Measurements from ENCODE around the gene SRPK2. TPM values are rescaled to one million over a fixed set of nuclear protein-coding genes. Genes with fewer than 3 reads are reported as not detected.

Gene SRPK2
- total RNA-seq, 1 experiment from 2014 or later = 50.5 TPM

DNA sequence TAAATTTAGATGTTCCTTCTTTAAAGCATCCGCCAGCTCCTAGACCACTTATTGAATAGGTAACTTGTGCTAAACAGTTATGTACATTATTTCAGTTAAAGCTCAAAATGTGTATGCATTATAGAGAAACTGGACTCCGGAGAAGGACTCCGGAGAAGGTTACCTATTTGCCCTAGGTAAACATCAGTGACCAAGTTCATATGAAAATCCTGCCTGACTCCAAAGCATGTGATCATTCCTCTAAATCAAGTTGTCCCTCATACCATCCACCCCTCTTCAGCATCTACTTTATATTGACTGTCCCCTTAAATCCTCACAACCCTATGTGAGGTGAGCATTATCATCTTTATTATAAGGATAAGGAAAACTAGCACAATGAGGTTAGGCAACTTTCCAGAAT is 147.5 kb downstream of the SRPK2 start (continued):
- TF ChIP-seq, protein P1, sequence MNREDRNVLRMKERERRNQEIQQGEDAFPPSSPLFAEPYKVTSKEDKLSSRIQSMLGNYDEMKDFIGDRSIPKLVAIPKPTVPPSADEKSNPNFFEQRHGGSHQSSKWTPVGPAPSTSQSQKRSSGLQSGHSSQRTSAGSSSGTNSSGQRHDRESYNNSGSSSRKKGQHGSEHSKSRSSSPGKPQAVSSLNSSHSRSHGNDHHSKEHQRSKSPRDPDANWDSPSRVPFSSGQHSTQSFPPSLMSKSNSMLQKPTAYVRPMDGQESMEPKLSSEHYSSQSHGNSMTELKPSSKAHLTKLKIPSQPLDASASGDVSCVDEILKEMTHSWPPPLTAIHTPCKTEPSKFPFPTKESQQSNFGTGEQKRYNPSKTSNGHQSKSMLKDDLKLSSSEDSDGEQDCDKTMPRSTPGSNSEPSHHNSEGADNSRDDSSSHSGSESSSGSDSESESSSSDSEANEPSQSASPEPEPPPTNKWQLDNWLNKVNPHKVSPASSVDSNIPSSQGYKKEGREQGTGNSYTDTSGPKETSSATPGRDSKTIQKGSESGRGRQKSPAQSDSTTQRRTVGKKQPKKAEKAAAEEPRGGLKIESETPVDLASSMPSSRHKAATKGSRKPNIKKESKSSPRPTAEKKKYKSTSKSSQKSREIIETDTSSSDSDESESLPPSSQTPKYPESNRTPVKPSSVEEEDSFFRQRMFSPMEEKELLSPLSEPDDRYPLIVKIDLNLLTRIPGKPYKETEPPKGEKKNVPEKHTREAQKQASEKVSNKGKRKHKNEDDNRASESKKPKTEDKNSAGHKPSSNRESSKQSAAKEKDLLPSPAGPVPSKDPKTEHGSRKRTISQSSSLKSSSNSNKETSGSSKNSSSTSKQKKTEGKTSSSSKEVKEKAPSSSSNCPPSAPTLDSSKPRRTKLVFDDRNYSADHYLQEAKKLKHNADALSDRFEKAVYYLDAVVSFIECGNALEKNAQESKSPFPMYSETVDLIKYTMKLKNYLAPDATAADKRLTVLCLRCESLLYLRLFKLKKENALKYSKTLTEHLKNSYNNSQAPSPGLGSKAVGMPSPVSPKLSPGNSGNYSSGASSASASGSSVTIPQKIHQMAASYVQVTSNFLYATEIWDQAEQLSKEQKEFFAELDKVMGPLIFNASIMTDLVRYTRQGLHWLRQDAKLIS (CRISPR knock-in tag; IDR thresholded peaks at IDR 0.05; ENCODE audit: borderline replicate concordance) = no peak
- TF ChIP-seq, protein P2, sequence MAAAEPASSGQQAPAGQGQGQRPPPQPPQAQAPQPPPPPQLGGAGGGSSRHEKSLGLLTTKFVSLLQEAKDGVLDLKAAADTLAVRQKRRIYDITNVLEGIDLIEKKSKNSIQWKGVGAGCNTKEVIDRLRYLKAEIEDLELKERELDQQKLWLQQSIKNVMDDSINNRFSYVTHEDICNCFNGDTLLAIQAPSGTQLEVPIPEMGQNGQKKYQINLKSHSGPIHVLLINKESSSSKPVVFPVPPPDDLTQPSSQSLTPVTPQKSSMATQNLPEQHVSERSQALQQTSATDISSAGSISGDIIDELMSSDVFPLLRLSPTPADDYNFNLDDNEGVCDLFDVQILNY (CRISPR knock-in tag; IDR thresholded peaks at IDR 0.05) = no peak
- TF ChIP-seq, protein P3, sequence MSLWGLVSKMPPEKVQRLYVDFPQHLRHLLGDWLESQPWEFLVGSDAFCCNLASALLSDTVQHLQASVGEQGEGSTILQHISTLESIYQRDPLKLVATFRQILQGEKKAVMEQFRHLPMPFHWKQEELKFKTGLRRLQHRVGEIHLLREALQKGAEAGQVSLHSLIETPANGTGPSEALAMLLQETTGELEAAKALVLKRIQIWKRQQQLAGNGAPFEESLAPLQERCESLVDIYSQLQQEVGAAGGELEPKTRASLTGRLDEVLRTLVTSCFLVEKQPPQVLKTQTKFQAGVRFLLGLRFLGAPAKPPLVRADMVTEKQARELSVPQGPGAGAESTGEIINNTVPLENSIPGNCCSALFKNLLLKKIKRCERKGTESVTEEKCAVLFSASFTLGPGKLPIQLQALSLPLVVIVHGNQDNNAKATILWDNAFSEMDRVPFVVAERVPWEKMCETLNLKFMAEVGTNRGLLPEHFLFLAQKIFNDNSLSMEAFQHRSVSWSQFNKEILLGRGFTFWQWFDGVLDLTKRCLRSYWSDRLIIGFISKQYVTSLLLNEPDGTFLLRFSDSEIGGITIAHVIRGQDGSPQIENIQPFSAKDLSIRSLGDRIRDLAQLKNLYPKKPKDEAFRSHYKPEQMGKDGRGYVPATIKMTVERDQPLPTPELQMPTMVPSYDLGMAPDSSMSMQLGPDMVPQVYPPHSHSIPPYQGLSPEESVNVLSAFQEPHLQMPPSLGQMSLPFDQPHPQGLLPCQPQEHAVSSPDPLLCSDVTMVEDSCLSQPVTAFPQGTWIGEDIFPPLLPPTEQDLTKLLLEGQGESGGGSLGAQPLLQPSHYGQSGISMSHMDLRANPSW (CRISPR knock-in tag; conservative IDR thresholded peaks at IDR 0.05; ENCODE audit: low read depth) = no peak
- TF ChIP-seq, protein P4, sequence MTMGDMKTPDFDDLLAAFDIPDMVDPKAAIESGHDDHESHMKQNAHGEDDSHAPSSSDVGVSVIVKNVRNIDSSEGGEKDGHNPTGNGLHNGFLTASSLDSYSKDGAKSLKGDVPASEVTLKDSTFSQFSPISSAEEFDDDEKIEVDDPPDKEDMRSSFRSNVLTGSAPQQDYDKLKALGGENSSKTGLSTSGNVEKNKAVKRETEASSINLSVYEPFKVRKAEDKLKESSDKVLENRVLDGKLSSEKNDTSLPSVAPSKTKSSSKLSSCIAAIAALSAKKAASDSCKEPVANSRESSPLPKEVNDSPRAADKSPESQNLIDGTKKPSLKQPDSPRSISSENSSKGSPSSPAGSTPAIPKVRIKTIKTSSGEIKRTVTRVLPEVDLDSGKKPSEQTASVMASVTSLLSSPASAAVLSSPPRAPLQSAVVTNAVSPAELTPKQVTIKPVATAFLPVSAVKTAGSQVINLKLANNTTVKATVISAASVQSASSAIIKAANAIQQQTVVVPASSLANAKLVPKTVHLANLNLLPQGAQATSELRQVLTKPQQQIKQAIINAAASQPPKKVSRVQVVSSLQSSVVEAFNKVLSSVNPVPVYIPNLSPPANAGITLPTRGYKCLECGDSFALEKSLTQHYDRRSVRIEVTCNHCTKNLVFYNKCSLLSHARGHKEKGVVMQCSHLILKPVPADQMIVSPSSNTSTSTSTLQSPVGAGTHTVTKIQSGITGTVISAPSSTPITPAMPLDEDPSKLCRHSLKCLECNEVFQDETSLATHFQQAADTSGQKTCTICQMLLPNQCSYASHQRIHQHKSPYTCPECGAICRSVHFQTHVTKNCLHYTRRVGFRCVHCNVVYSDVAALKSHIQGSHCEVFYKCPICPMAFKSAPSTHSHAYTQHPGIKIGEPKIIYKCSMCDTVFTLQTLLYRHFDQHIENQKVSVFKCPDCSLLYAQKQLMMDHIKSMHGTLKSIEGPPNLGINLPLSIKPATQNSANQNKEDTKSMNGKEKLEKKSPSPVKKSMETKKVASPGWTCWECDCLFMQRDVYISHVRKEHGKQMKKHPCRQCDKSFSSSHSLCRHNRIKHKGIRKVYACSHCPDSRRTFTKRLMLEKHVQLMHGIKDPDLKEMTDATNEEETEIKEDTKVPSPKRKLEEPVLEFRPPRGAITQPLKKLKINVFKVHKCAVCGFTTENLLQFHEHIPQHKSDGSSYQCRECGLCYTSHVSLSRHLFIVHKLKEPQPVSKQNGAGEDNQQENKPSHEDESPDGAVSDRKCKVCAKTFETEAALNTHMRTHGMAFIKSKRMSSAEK (CRISPR knock-in tag; IDR thresholded peaks at IDR 0.05; ENCODE audit: borderline replicate concordance) = no peak
- no peak for TF ChIP-seq NFE2L1 (CRISPR knock-in tag; IDR thresholded peaks at IDR 0.05)
- TF ChIP-seq HMGA2 (CRISPR knock-in tag; IDR thresholded peaks at IDR 0.05) = no peak
- TF ChIP-seq, protein P5, sequence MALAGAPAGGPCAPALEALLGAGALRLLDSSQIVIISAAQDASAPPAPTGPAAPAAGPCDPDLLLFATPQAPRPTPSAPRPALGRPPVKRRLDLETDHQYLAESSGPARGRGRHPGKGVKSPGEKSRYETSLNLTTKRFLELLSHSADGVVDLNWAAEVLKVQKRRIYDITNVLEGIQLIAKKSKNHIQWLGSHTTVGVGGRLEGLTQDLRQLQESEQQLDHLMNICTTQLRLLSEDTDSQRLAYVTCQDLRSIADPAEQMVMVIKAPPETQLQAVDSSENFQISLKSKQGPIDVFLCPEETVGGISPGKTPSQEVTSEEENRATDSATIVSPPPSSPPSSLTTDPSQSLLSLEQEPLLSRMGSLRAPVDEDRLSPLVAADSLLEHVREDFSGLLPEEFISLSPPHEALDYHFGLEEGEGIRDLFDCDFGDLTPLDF (CRISPR knock-in tag; IDR thresholded peaks at IDR 0.05) = no peak
- TF ChIP-seq, protein P6, sequence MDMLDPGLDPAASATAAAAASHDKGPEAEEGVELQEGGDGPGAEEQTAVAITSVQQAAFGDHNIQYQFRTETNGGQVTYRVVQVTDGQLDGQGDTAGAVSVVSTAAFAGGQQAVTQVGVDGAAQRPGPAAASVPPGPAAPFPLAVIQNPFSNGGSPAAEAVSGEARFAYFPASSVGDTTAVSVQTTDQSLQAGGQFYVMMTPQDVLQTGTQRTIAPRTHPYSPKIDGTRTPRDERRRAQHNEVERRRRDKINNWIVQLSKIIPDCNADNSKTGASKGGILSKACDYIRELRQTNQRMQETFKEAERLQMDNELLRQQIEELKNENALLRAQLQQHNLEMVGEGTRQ (CRISPR knock-in tag; IDR thresholded peaks at IDR 0.05) = no peak
- no peak for TF ChIP-seq JUN (CRISPR knock-in tag; IDR thresholded peaks at IDR 0.05)

DNA sequence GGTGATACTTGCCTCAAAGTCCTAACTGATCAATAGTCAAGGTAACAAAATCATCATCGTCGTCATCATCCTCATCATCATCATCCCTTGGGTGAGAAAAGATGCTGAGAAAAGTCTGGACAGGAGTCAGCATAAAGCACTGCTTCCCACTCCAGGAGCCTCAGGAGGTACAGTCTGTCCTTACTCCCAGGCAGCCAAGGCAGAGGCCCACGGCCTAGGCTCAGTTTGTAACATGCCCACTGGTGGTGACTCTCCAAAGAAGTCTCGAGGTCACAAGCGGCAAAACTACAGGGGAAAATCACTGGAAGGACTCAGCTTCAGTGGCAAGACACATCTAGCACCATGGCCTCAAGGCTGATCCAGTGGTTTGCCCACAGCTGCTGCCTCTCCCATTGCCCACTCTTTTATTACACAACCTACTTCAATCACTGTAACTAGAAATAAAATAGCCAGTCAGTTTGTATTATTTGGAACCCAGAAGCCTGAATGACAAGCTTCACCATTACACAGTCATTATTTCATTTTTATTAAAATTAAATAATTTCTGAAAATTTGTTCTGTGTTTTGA is 150.4 kb downstream of the SRPK2 start:
- no peaks in the 10 kb centered on the region for H3K27me3 Mint-ChIP-seq (ENCODE audit: low read depth)
- ChIA-PET POLR2A (no interaction called here), CTCF (interaction anchor here (1.0 kb wide), 1 partner anchor 136 kb away, joined by 4 read pairs; no protein-coding TSS in a partner anchor)
- no peaks in the 10 kb centered on the region for H3K9me3 Mint-ChIP-seq
- DNase-seq (ENCODE audit: low spot score) = no peak
- no peaks in the 10 kb centered on the region for H3K36me3 Mint-ChIP-seq
- H3K4me3 Mint-ChIP-seq = no peak overlapping the region
- ATAC-seq = no peak
- peaks cover 35% of the 10 kb centered on the region for H3K4me1 Mint-ChIP-seq
- peak overlapping the region; percentile 28; the same call in 1 of the 2 replicates for H3K27ac Mint-ChIP-seq
- TF ChIP-seq, protein P7, sequence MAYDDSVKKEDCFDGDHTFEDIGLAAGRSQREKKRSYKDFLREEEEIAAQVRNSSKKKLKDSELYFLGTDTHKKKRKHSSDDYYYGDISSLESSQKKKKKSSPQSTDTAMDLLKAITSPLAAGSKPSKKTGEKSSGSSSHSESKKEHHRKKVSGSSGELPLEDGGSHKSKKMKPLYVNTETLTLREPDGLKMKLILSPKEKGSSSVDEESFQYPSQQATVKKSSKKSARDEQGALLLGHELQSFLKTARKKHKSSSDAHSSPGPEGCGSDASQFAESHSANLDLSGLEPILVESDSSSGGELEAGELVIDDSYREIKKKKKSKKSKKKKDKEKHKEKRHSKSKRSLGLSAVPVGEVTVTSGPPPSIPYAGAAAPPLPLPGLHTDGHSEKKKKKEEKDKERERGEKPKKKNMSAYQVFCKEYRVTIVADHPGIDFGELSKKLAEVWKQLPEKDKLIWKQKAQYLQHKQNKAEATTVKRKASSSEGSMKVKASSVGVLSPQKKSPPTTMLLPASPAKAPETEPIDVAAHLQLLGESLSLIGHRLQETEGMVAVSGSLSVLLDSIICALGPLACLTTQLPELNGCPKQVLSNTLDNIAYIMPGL (CRISPR knock-in tag; IDR thresholded peaks at IDR 0.05) = no peak
- no peak for TF ChIP-seq EMX1 (CRISPR knock-in tag; IDR thresholded peaks at IDR 0.05)
- TF ChIP-seq, protein P8, sequence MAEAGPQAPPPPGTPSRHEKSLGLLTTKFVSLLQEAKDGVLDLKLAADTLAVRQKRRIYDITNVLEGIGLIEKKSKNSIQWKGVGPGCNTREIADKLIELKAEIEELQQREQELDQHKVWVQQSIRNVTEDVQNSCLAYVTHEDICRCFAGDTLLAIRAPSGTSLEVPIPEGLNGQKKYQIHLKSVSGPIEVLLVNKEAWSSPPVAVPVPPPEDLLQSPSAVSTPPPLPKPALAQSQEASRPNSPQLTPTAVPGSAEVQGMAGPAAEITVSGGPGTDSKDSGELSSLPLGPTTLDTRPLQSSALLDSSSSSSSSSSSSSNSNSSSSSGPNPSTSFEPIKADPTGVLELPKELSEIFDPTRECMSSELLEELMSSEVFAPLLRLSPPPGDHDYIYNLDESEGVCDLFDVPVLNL (CRISPR knock-in tag; IDR thresholded peaks at IDR 0.05; ENCODE audit: borderline replicate concordance, low read depth) = no peak
- TF ChIP-seq, protein P9, sequence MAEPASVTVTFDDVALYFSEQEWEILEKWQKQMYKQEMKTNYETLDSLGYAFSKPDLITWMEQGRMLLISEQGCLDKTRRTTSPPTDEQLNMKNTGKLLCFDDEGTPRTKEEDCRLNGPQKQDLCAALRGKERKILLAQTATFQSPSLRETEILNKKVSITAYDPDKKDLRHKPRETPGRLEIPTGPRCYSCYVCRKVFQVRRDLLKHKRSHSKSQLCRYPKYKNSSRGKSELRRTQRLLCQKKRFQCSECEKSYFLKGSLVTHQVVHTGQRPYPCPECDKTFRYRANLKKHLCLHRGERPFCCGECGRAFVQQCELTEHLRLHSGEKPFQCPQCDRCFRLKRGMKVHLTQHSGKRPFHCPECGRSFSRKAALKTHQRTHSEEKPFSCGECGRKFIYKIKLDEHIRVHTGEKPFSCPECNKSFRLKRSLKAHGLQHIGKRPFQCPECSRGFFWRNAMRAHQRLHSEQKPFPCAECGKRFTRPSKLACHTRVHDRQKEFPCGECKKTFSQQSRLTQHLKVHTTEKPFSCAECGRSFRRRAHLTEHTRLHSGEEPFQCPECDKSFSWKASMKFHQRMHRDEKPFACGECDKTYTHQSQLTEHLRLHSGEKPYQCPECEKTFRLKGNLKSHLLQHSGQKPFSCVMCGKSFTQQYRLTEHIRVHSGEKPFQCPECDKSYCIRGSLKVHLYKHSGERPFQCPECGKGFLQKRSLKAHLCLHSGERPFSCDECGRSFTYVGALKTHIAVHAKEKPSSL (CRISPR knock-in tag; conservative IDR thresholded peaks at IDR 0.05) = no peak
- TF ChIP-seq, protein P5 (CRISPR knock-in tag; IDR thresholded peaks at IDR 0.05) = no peak
